Lower leg skin (tissue), 4 donors: Measurements from ENCODE around the gene DYRK3. TPM values are rescaled to one million over a fixed set of nuclear protein-coding genes. Genes with fewer than 3 reads are reported as not detected.

ENCODE experiments used
- DNase-seq, 2 donors: peaks; one replicate each; pipeline ENCODE4 v3.0.0-alpha.2; 2019; ENCODE audit warnings: low spot score in 2 of 2
- H3K4me3 ChIP-seq: fragments of 200-600 bp; sonication (generic); 2 replicates; pipeline ENCODE4 v1.5.1; 2017; ENCODE audit warnings: mild to moderate bottlenecking, low read depth; ENCODE audit not compliant: poor library complexity, severe bottlenecking
- POLR2A ChIP-seq, 2 donors: fragments of 450-650 bp; IDR thresholded peaks; one replicate each; pipeline ENCODE4 v1.6.1; 2016 to 2017; ENCODE audit warnings: antibody characterized with exemption in 2 of 2, mild to moderate bottlenecking in 1 of 2, moderate library complexity in 1 of 2
- WGBS, 2 donors: methylation state at CpG; one replicate each; pipeline ENCODE4 v1.1.5; 2018; 5-methylcytosine and 5-hydroxymethylcytosine counted together
- intact Hi-C: fragments of 100-400 bp; cut with DNase I; formaldehyde crosslinking; loops from one replicate; pipeline ENCODE4 v1.15.0; 2023; ENCODE audit warnings: low total_unique reads
- total RNA-seq, 4 donors: library from RNA; depleted of rRNA; stranded (reverse); fragments of >200 nt; gene quantifications; one replicate each; pipeline ENCODE4 v1.1.0, GENCODE V29; 2016
- TF ChIP-seq, protein P1 (sequence below), 3 donors: fragments of 450-650 bp; IDR thresholded peaks; one replicate each; pipeline ENCODE4 v1.5.1; 2016; ENCODE audit warnings: antibody characterized with exemption in 3 of 3, mild to moderate bottlenecking in 3 of 3, moderate library complexity in 2 of 3

The DYRK3 gene
- total RNA-seq, 4 donors from 2014 or later, result 1.4 to 4.7 (median 3.2) TPM

DNA sequence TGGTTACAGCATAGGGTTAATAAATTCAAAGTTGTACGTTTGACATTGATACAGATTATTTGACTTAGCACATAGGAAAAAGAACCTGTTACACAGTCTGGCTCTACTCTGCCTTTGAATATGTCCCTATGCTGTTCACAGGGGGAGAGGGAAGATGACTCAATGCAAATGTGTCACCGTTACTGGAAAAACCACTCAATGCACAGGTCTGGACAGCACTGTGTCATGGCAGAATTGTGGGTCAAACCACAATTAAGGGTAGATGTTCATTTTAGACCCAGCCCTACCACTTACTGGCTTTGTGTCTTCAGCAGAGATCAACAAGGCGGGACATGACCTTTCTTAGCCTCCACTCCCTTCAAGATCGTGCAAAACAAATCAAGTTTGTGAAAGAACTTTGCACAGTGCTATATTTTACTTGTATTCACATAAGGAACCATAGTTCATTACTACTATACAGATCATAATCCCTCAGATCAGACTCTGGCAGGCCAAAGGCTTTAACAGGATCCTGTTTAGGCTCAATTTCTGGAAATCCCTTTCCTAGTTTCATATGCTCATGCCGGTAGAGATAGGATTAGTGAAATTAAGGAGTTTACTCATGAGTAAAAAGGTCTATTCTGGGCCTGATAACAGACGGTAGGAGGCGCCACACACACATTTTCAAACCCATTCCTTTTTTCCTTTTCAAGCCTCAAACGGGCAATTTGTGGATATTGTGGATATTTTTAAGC is 45.1 kb upstream of the DYRK3 start:
- no peak for DNase-seq
- 50 to 54% methylated on average over 8 of the region's 8 CpGs for WGBS, 2 donors
- H3K4me3 ChIP-seq, result no peak overlapping the region
- TF ChIP-seq, protein P1, sequence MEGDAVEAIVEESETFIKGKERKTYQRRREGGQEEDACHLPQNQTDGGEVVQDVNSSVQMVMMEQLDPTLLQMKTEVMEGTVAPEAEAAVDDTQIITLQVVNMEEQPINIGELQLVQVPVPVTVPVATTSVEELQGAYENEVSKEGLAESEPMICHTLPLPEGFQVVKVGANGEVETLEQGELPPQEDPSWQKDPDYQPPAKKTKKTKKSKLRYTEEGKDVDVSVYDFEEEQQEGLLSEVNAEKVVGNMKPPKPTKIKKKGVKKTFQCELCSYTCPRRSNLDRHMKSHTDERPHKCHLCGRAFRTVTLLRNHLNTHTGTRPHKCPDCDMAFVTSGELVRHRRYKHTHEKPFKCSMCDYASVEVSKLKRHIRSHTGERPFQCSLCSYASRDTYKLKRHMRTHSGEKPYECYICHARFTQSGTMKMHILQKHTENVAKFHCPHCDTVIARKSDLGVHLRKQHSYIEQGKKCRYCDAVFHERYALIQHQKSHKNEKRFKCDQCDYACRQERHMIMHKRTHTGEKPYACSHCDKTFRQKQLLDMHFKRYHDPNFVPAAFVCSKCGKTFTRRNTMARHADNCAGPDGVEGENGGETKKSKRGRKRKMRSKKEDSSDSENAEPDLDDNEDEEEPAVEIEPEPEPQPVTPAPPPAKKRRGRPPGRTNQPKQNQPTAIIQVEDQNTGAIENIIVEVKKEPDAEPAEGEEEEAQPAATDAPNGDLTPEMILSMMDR (IDR thresholded peaks at IDR 0.05), result no peak
- TF ChIP-seq POLR2A (IDR thresholded peaks at IDR 0.05), result no peak
- intact Hi-C loops, result no loop called here

DNA sequence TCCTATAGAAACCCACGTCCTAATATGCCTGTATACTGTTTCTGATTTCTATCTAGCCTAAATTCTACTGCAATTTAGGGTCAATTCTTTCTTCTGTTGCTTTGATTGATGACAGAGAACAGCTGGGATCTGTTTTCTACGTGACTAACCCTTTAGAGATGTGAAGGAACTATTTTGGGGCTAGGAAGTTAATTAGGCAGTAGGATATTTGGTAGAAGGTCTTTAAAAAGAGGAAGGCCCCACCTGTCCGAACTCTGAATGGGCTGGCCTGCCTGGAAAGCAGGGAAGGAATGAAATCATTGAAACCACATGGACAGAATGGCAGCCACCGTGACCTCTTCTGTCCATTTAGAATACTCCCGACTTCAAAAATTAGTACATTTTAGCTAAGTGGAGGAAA is 44.1 kb upstream of the DYRK3 start:
- WGBS, 2 donors, result 85 to 90% methylated on average over 5 of the region's 5 CpGs
- H3K4me3 ChIP-seq, result no peak overlapping the region
- intact Hi-C loops, result no loop called here
- no peak for DNase-seq
- TF ChIP-seq, protein P1 (IDR thresholded peaks at IDR 0.05), result no peak
- no peak for TF ChIP-seq POLR2A (IDR thresholded peaks at IDR 0.05)

DNA sequence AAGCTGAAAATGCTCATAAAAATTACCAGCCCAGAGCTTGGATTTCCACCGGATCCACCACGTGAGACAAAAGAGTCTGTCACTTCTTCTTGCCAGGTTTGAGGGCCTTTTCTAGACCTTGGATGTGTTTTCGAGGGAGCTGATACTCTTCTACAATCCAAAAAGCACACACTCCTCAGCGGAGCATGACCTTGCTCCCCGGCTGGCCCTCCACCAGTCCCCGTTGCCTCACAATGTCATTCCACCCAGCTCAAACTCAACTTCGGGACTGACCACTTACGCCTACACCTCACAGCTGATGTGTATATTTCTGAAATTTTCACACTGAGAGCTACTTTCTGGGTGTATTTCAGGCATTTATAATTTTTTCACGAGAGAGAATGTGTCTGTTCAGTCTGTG is 43.6 kb upstream of the DYRK3 start:
- no peak overlapping the region for H3K4me3 ChIP-seq
- TF ChIP-seq POLR2A (IDR thresholded peaks at IDR 0.05), result no peak
- TF ChIP-seq, protein P1 (IDR thresholded peaks at IDR 0.05), result no peak
- 90 to 93% methylated on average over 9 of the region's 9 CpGs for WGBS, 2 donors
- intact Hi-C loops, result no loop called here
- DNase-seq, result no peak

DNA sequence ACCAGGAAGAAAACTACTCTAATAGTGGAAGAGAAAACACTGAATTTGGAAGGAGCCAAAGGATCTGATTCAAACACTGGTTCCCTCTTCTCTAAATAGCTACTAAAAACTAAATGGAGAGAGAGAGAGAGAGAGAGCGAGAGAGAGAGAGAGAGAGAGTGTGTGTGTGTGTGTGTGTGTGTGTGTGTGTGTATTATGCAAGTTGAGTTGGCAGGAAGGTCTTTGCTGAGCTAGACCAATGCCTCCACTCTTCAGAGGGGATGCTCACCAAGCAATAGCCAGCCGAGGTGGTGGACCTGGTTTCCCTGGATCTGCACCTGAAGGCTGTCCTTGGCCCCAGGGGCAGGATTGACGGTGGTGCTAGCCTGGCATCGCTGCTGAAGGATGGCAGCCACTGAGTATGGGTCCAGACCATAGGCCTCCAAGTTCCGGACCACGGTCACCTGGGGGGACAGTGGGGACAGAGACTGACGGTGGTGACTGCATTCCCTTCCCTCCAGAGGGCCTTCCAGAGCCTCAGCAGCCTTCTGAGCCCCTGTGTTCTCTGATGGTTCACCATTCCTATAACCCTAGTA is 41.9 kb upstream of the DYRK3 start:
- H3K4me3 ChIP-seq, result no peak overlapping the region
- no peak for TF ChIP-seq POLR2A (IDR thresholded peaks at IDR 0.05)
- TF ChIP-seq, protein P1 (IDR thresholded peaks at IDR 0.05), result no peak
- no peak for DNase-seq
- 81 to 91% methylated on average over 7 of the region's 7 CpGs for WGBS, 2 donors
- intact Hi-C loops, result no loop called here

DNA sequence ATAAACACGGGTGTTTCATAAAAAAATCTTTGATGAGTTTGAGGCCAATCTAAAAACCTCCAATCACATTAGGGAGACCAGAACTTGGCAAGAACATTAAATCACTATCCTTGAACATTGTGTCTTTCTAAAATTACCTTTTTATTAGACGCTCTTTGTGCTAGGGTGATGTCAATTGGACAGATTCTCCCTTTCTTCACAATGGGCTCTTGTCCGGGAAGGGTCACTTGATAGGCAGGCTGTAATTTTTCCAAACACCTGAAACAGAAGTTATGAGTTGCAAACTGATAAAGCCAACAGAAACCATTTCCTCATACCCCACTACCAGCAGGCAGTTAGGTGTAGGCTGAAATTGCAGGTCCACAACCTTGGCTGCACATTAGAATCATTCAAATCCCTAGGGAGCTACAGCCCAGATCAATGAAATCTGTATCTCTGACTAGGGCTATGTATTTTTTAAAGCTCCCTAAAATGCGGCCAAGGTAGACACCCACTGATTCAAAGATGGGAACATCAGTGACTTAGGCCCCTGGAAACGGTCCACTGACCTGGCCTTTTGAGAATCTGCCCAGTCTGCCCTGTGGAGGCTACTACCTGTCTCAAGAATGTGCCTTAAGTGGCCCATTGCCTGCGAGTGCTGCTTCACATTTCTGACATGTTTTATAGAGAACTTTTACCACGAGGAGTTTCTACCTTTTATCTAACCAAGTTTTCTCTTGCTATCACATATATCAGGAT is 39.6 kb upstream of the DYRK3 start:
- no peak overlapping the region for H3K4me3 ChIP-seq
- intact Hi-C loops, result no loop called here
- 87 to 91% methylated on average over 7 of the region's 7 CpGs for WGBS, 2 donors
- no peak for DNase-seq
- no peak for TF ChIP-seq POLR2A (IDR thresholded peaks at IDR 0.05)
- TF ChIP-seq, protein P1 (IDR thresholded peaks at IDR 0.05), result no peak
